ENCODE results near the gene HIF3A.
A peak's percentile ranks its signal among the peaks of the same experiment; 100 is the strongest.

The HIF3A gene

DNA sequence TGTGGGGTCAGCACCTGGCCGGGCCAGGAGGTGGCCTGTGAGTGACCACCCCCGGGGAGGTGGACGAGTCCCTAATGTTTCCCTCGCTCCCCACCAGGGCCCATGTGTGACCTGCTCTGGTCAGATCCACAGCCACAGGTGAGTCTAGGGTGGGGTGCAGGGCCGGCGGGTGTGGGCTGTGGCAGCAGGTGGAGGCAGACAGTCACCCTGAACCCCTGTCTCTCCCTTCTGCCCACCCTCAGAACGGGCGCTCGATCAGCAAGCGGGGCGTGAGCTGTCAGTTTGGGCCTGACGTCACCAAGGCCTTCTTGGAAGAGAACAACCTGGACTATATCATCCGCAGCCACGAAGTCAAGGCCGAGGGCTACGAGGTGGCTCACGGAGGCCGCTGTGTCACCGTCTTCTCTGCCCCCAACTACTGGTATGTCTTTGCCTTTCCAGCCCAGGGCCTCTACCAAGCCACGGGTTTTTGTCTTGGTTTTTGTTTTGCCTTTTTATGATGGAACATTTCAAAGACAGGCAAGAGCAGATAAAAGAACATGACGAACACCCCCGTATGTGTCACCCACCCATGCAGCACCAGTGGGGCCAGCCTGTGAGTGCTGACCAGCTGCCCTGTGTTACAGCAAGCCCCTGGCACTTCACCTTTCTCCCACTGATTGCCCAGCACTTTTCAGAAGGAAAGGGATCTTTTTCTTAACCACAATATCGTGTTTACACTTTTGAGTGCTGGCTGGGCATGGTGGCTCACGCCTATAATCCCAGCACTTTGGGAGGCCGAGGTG lies 91.7 kb downstream of the HIF3A start:
- no peaks in the 10 kb centered on the region for H3K9me3 ChIP-seq (ENCODE audit: severe bottlenecking)
- H3K4me3 ChIP-seq (ENCODE audit: severe bottlenecking): no peak overlapping the region
- ATAC-seq (ENCODE audit: low read depth): no peak
- TF ChIP-seq, protein P1, sequence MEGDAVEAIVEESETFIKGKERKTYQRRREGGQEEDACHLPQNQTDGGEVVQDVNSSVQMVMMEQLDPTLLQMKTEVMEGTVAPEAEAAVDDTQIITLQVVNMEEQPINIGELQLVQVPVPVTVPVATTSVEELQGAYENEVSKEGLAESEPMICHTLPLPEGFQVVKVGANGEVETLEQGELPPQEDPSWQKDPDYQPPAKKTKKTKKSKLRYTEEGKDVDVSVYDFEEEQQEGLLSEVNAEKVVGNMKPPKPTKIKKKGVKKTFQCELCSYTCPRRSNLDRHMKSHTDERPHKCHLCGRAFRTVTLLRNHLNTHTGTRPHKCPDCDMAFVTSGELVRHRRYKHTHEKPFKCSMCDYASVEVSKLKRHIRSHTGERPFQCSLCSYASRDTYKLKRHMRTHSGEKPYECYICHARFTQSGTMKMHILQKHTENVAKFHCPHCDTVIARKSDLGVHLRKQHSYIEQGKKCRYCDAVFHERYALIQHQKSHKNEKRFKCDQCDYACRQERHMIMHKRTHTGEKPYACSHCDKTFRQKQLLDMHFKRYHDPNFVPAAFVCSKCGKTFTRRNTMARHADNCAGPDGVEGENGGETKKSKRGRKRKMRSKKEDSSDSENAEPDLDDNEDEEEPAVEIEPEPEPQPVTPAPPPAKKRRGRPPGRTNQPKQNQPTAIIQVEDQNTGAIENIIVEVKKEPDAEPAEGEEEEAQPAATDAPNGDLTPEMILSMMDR (IDR thresholded peaks at IDR 0.05; ENCODE audit: poor library complexity, severe bottlenecking): no peak
- H3K27me3 ChIP-seq (ENCODE audit: insufficient read depth, poor library complexity, severe bottlenecking): no peaks in the 10 kb centered on the region
- peaks cover 77% of the 10 kb centered on the region for H3K36me3 ChIP-seq (ENCODE audit: low read depth)
- DNase-seq (ENCODE audit: low spot score): peak; percentile 57
- no peaks in the 10 kb centered on the region for H3K4me1 ChIP-seq (ENCODE audit: insufficient read depth, poor library complexity, severe bottlenecking)
- no peak overlapping the region for H3K27ac ChIP-seq (ENCODE audit: poor library complexity, severe bottlenecking)

DNA sequence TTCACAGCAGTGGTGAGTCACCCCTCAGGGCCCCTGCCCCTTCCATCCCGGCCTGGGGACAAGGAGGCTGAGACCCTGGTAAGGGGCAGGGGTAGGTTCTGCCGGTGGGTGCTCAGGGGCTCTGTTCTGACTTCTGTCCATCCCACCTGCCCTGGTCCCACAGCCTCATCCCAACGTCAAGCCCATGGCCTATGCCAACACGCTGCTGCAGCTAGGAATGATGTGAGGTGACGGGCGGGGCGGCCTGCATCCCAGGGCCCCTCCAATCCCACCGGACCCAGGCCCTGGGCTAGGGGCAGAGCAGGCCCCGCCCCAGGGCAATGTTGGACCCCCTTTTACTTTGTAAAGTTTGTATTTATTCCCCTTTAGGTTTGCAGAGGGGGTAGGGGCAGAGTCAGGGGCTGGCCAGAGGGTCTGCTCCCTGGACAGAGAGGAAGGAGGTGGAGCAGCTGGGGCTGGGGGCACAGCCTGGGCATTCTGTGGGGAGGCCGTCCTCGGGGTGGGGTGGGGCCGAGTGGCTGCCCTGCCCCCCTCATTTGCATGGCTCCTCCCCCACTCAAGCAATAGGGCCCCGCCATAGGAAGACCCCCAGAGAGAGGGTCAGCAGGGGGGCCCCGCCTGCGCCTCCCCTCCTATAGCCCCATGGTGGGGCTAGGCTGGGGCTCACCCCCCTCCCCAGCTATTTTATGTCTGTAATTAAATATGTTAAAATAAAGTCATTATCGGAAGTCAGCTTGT lies 93.4 kb downstream of the HIF3A start:
- Histone ChIP-seq H3K4me1 (ENCODE audit: insufficient read depth, poor library complexity, severe bottlenecking) (no peaks in the 10 kb centered on the region), H3K4me3 (ENCODE audit: severe bottlenecking) (no peak overlapping the region), H3K27ac (ENCODE audit: poor library complexity, severe bottlenecking) (no peak overlapping the region), H3K27me3 (ENCODE audit: insufficient read depth, poor library complexity, severe bottlenecking) (no peaks in the 10 kb centered on the region), H3K9me3 (ENCODE audit: severe bottlenecking) (no peaks in the 10 kb centered on the region), H3K36me3 (ENCODE audit: low read depth) (peaks cover 59% of the 10 kb centered on the region)
- no peak for ATAC-seq (ENCODE audit: low read depth)
- DNase-seq (ENCODE audit: low spot score): peak; percentile 50
- TF ChIP-seq, protein P1 (IDR thresholded peaks at IDR 0.05; ENCODE audit: poor library complexity, severe bottlenecking): no peak

DNA sequence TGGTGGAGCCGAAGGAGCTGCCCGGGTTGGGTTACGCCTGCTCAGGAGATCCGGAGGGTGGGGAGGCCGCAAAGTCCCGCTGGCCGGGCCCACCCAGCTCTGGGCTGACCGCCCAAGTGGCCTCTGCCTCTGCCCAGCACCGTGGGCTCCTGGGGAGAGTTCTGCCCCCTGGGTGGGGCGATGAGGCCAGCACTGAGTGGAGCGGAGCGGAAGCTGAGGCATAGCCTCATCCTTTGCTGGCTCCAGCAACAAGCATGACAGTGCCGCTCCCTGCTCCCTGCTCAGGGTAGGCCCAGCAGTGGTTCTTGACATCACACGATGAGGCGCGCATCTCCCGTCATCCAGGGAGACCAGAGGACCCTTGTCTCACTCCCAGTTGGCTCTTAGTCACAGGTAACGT lies 94.0 kb downstream of the HIF3A start:
- Histone ChIP-seq H3K27ac (ENCODE audit: poor library complexity, severe bottlenecking) (no peak overlapping the region), H3K27me3 (ENCODE audit: insufficient read depth, poor library complexity, severe bottlenecking) (no peaks in the 10 kb centered on the region), H3K4me1 (ENCODE audit: insufficient read depth, poor library complexity, severe bottlenecking) (no peaks in the 10 kb centered on the region), H3K9me3 (ENCODE audit: severe bottlenecking) (no peaks in the 10 kb centered on the region), H3K4me3 (ENCODE audit: severe bottlenecking) (no peak overlapping the region), H3K36me3 (ENCODE audit: low read depth) (peaks cover 57% of the 10 kb centered on the region)
- peak; percentile 42 for DNase-seq (ENCODE audit: low spot score)
- ATAC-seq (ENCODE audit: low read depth): no peak
- TF ChIP-seq, protein P1 (IDR thresholded peaks at IDR 0.05; ENCODE audit: poor library complexity, severe bottlenecking): no peak

DNA sequence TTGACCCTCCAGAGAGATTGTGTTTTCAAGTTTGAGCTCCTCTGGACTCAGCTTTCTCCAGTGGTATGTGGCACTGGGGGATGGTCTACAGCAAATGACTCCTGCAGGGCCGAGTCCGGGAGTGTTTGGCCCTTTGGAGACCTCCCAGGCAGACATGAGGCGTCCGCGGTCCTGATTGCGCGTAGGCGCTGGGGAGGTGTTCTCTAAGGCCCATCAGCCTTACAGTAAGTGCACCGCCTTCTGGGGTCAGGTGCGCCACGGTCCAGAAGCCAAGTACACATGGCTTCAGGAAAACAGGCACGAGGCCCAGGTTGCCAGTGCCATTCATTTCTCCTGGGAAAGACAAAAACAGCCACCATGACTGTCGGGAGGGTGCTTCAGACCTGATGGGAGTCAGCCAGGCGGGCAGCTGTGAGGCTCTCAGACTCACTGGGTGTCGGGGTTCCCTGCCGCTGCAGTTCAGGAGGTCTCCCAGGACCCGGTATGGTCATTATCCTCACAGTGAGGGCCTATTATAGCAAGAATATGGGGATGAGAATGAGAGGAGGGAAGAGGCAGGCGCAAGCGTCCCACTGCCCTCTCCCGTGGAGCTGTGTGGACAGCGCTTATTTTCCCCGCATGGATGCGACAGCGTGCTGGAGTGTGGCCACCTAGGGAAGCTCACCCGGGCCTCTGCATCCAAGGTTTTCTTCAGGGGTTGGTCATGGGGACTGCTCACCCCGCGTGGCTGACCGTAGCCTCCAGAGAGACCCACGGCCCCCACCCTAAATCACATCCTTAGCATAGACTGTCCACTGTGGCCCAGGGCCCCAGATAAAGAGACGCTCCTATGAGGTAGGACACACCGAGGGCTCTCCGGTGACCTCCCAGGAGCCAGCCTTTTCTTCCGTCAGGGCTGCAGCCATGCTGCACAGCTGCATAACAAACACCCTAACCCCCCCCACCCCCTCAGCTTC lies 94.7 kb downstream of the HIF3A start:
- DNase-seq (ENCODE audit: low spot score): peak; percentile 47
- Histone ChIP-seq H3K4me3 (ENCODE audit: severe bottlenecking) (no peak overlapping the region), H3K36me3 (ENCODE audit: low read depth) (peaks cover 54% of the 10 kb centered on the region), H3K4me1 (ENCODE audit: insufficient read depth, poor library complexity, severe bottlenecking) (no peaks in the 10 kb centered on the region), H3K27me3 (ENCODE audit: insufficient read depth, poor library complexity, severe bottlenecking) (no peaks in the 10 kb centered on the region), H3K9me3 (ENCODE audit: severe bottlenecking) (no peaks in the 10 kb centered on the region), H3K27ac (ENCODE audit: poor library complexity, severe bottlenecking) (no peak overlapping the region)
- no peak for ATAC-seq (ENCODE audit: low read depth)
- TF ChIP-seq, protein P1 (IDR thresholded peaks at IDR 0.05; ENCODE audit: poor library complexity, severe bottlenecking): no peak
